ENCODE results near the gene MIPEP.

GRCh38 chr13:23912469-23912868 lies 23.3 kb upstream of the MIPEP start:
- TF ChIP-seq CTCF (IDR thresholded peaks at IDR 0.05), result no peak
- no peak for TF ChIP-seq POLR2A (IDR thresholded peaks at IDR 0.05)
- TF ChIP-seq POLR2AphosphoS5 (IDR thresholded peaks at IDR 0.05), result no peak
